ENCODE data around the gene PA2G4. TPM values are rescaled to one million over a fixed set of nuclear protein-coding genes. Genes with fewer than 3 reads are reported as not detected.

PA2G4 gene
- total and polyA plus RNA-seq, 12 donors: 64.3 to 148 (median 74.4) TPM

GRCh38 chr12:56137853-56138571 lies 33.7 kb downstream of the PA2G4 start:
- ATAC-seq (peak in 1 of 8 donors; percentile 27), DNase-seq (no peak)
- no peaks in the 10 kb centered on the region for H3K27me3 ChIP-seq
- intact Hi-C loops (cut with DNase I): no loop called here
- H3K9me3 ChIP-seq: no peaks in the 10 kb centered on the region
- H3K4me1 ChIP-seq: peaks cover 0 to 14% (median 2%) of the 10 kb centered on the region in 9 donors
- TF ChIP-seq CTCF (IDR thresholded peaks at IDR 0.05): no peak
- 93 to 94% methylated on average over 14 of the region's 14 CpGs for WGBS, 2 donors
- H3K27ac ChIP-seq: no peak overlapping the region
- no peak overlapping the region for H3K4me3 ChIP-seq
- peaks cover 0 to 100% (median 80%) of the 10 kb centered on the region in 9 donors for H3K36me3 ChIP-seq

- intact Hi-C loops (cut with DNase I): loop anchor here in 1 of 10 donors (2.0 kb wide), 1 partner anchor 13 kb away; the partner anchor contains the start of gene ESYT1
- peak overlapping the region in 8 of 10 donors; percentile 11 to 91 (median 80) for H3K27ac ChIP-seq
Measured at GRCh38 chr12:56141946-56142784, 37.8 kb downstream of the PA2G4 start.

GRCh38 chr12:56143217-56143616 lies 38.9 kb downstream of the PA2G4 start:
- no peak for TF ChIP-seq CTCF (IDR thresholded peaks at IDR 0.05)
- H3K4me1 ChIP-seq: peaks cover 8 to 55% (median 35%) of the 10 kb centered on the region in 9 donors
- 73 to 76% methylated on average over 4 of the region's 4 CpGs for WGBS, 2 donors
- peaks cover 0 to 73% (median 48%) of the 10 kb centered on the region in 9 donors for H3K36me3 ChIP-seq
- DNase-seq (no peak), ATAC-seq (no peak)
- no peaks in the 10 kb centered on the region for H3K27me3 ChIP-seq
- intact Hi-C loops (cut with DNase I): loop anchor here in 1 of 10 donors (2.0 kb wide), 1 partner anchor 14 kb away; the partner anchor contains the start of gene ESYT1
- peak overlapping the region; percentile 68 to 91 (median 82) for H3K27ac ChIP-seq
- no peak overlapping the region for H3K4me3 ChIP-seq
- H3K9me3 ChIP-seq: no peaks in the 10 kb centered on the region

More at GRCh38 chr12:56141946-56142784, 37.8 kb downstream of the PA2G4 start:
- Histone ChIP-seq H3K4me1 (peaks cover 8 to 51% (median 30%) of the 10 kb centered on the region in 9 donors), H3K9me3 (no peaks in the 10 kb centered on the region), H3K4me3 (no peak overlapping the region), H3K27me3 (no peaks in the 10 kb centered on the region), H3K36me3 (peaks cover 0 to 83% (median 57%) of the 10 kb centered on the region in 9 donors)
- peak in 1 of 8 donors; percentile 19 for ATAC-seq
- WGBS, 2 donors: 89 to 90% methylated on average over 19 of the region's 19 CpGs
- no peak for DNase-seq
- no peak for TF ChIP-seq CTCF (IDR thresholded peaks at IDR 0.05)

GRCh38 chr12:56143870-56144269 lies 39.5 kb downstream of the PA2G4 start:
- no peak for TF ChIP-seq CTCF (IDR thresholded peaks at IDR 0.05)
- H3K4me1 ChIP-seq: peaks cover 8 to 55% (median 35%) of the 10 kb centered on the region in 9 donors
- intact Hi-C loops (cut with DNase I): loop anchor here in 1 of 10 donors (2.0 kb wide), 1 partner anchor 15 kb away; the partner anchor contains the start of gene ESYT1
- 63 to 64% methylated on average over 8 of the region's 8 CpGs for WGBS, 2 donors
- no peaks in the 10 kb centered on the region for H3K27me3 ChIP-seq
- ATAC-seq: peak; percentile 30 to 90 (median 84)
- H3K27ac ChIP-seq: peak overlapping the region; percentile 68 to 91 (median 82)
- peak; percentile 46 to 58 for DNase-seq
- peaks cover 0 to 66% (median 45%) of the 10 kb centered on the region in 9 donors for H3K36me3 ChIP-seq
- H3K4me3 ChIP-seq: no peak overlapping the region
- H3K9me3 ChIP-seq: no peaks in the 10 kb centered on the region

Measured in heart right ventricle (tissue), 16 donors.